ENCODE results near the gene KRTCAP2.
"Not testable (repeated sequence)": the region's sequence is repeated elsewhere in the genome, so short reads cannot be mapped to it uniquely, and the experiment has no call there.

DNA sequence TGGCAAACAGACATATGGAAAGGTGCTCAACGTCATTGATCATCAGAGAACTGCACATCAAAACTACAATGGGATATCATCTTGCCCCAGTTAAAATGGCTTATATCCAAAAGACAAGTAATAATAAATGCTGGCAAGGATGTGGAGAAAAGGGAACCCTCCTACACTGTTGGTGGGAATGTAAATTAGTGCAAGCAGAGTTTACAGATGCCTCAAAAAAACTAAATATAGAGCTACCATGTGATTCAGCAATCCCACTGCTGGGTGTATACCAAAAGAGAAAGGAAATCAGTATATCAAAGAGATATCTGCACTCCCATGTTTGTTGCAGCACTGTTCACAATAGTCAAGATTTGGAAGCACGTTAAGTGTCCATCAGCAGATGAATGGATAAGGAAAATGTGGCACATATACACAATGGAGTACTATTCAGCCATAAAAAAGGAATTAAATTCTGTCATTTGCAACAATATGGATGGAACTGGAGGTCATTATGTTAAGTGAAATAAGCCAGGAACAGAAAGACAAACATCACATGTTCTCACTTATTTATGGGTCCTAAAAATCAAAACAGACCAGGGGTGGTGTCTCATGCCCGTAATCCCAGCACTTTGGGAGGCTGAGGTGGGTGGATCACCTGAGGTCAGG, 17.0 kb downstream of the KRTCAP2 start:
- TF ChIP-seq EZH2 (IDR thresholded peaks at IDR 0.05; ENCODE audit: borderline replicate concordance, low read depth, low read length, poor library complexity, severe bottlenecking), result not testable (repeated sequence)
- TF ChIP-seq, protein P1, sequence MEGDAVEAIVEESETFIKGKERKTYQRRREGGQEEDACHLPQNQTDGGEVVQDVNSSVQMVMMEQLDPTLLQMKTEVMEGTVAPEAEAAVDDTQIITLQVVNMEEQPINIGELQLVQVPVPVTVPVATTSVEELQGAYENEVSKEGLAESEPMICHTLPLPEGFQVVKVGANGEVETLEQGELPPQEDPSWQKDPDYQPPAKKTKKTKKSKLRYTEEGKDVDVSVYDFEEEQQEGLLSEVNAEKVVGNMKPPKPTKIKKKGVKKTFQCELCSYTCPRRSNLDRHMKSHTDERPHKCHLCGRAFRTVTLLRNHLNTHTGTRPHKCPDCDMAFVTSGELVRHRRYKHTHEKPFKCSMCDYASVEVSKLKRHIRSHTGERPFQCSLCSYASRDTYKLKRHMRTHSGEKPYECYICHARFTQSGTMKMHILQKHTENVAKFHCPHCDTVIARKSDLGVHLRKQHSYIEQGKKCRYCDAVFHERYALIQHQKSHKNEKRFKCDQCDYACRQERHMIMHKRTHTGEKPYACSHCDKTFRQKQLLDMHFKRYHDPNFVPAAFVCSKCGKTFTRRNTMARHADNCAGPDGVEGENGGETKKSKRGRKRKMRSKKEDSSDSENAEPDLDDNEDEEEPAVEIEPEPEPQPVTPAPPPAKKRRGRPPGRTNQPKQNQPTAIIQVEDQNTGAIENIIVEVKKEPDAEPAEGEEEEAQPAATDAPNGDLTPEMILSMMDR (conservative IDR thresholded peaks at IDR 0.05; ENCODE audit: low read depth, low read length), result not testable (repeated sequence)

All from A673 (cell line).